Neural cell (in vitro differentiated cells): ENCODE measurements around the gene NOP16. TPM values are rescaled to one million over a fixed set of nuclear protein-coding genes. Genes with fewer than 3 reads are reported as not detected.

Experiments
- H2AFZ ChIP-seq: fragments of 200-600, 300-800 bp; sonication (generic), shearing (Covaris generic); 2 replicates; pipeline ENCODE4 v1.6.0; 2014; ENCODE audit warnings: low read depth, mild to moderate bottlenecking, antibody characterized with exemption, low read length, moderate library complexity
- H3F3A ChIP-seq: fragments of 200-600 bp; shearing (Covaris generic); 2 replicates; pipeline ENCODE4 v1.6.1; 2016; ENCODE audit warnings: mild to moderate bottlenecking, moderate library complexity, mixed read lengths, antibody characterized with exemption, low read length; ENCODE audit not compliant: insufficient read depth, poor library complexity, severe bottlenecking
- H3K27ac ChIP-seq: fragments of 200-600, 300-800 bp; sonication (generic), shearing (Covaris generic); 2 replicates; pipeline ENCODE4 v1.5.1; 2014; ENCODE audit warnings: mild to moderate bottlenecking, low read length, moderate library complexity
- H3K27me3 ChIP-seq: fragments of 300-800, 200-600 bp; sonication (generic), shearing (Covaris generic); 2 replicates; pipeline ENCODE4 v1.6.0; 2014; ENCODE audit warnings: mild to moderate bottlenecking, low read depth, low read length, moderate library complexity; ENCODE audit not compliant: insufficient read depth
- H3K36me3 ChIP-seq: fragments of 300-800, 200-600 bp; sonication (generic), shearing (Covaris generic); 2 replicates; pipeline ENCODE4 v1.5.1; 2014; ENCODE audit warnings: mild to moderate bottlenecking, antibody characterized with exemption, low read length, moderate library complexity; ENCODE audit not compliant: insufficient read depth
- H3K4me2 ChIP-seq: fragments of 300-800, 200-600 bp; sonication (generic), shearing (Covaris generic); 2 replicates; pipeline ENCODE4 v1.6.0; 2014; ENCODE audit warnings: mild to moderate bottlenecking, low read length
- H3K4me3 ChIP-seq: fragments of 300-800, 200-600 bp; sonication (generic), shearing (Covaris generic); 2 replicates; pipeline ENCODE4 v1.5.1; 2014; ENCODE audit warnings: mild to moderate bottlenecking, low read length, moderate library complexity
- H3K79me2 ChIP-seq: fragments of 200-600 bp; shearing (Covaris generic); replicated peaks from 2 replicates; pipeline ENCODE4 v1.6.0; 2014; ENCODE audit warnings: mild to moderate bottlenecking, low read length, moderate library complexity; ENCODE audit not compliant: insufficient read depth
- H3K9ac ChIP-seq: fragments of 300-800, 200-600 bp; sonication (generic), shearing (Covaris generic); 2 replicates; pipeline ENCODE4 v1.6.1; 2016; ENCODE audit warnings: mild to moderate bottlenecking, low read length, mixed read lengths
- H3K9me2 ChIP-seq: fragments of 200-600 bp; shearing (Covaris generic); 2 replicates; pipeline ENCODE4 v1.6.1; 2016; ENCODE audit warnings: mild to moderate bottlenecking, low read length, mixed read lengths; ENCODE audit not compliant: insufficient read depth
- H3K9me3 ChIP-seq: fragments of 200-600, 300-800 bp; sonication (generic), shearing (Covaris generic); 2 replicates; pipeline ENCODE4 v1.6.1; 2016; ENCODE audit warnings: mild to moderate bottlenecking, mixed run types, low read length, moderate library complexity, mixed read lengths
- H4K20me1 ChIP-seq: fragments of 200-600 bp; shearing (Covaris generic); 2 replicates; pipeline ENCODE4 v1.6.1; 2016; ENCODE audit warnings: mild to moderate bottlenecking, mixed run types; ENCODE audit not compliant: insufficient read depth
- EP300 ChIP-seq: fragments of 450-650 bp; conservative IDR thresholded peaks from 2 replicates; pipeline ENCODE4 v1.6.1; 2014; ENCODE audit warnings: antibody characterized with exemption, mild to moderate bottlenecking, moderate library complexity; ENCODE audit not compliant: poor library complexity, severe bottlenecking
- EZH2 ChIP-seq: fragments of 200-600, 300-800 bp; shearing (Covaris generic), sonication (generic); IDR thresholded peaks from 2 replicates; pipeline ENCODE4 v1.6.1; 2014; ENCODE audit warnings: antibody characterized with exemption, low read length, borderline replicate concordance, mild to moderate bottlenecking; ENCODE audit not compliant: insufficient read depth, poor library complexity, severe bottlenecking
- MXI1 ChIP-seq: fragments of 450-650 bp; conservative IDR thresholded peaks from 2 replicates; pipeline ENCODE4 v1.6.1; 2014; ENCODE audit warnings: antibody characterized with exemption, mild to moderate bottlenecking; ENCODE audit not compliant: poor library complexity, severe bottlenecking
- POLR2AphosphoS5 ChIP-seq: IDR thresholded peaks from 2 replicates; pipeline ENCODE4 v1.6.1; 2012
- RAD21 ChIP-seq: fragments of 450-650 bp; conservative IDR thresholded peaks from 2 replicates; pipeline ENCODE4 v1.6.1; 2014; ENCODE audit warnings: antibody characterized with exemption, mild to moderate bottlenecking, moderate library complexity
- SMC3 ChIP-seq: fragments of 450-650 bp; conservative IDR thresholded peaks from 2 replicates; pipeline ENCODE4 v1.6.1; 2014; ENCODE audit warnings: antibody characterized with exemption, mild to moderate bottlenecking, moderate library complexity; ENCODE audit not compliant: poor library complexity
- TAF1 ChIP-seq: IDR thresholded peaks from 2 replicates; pipeline ENCODE4 v1.6.1; 2012; ENCODE audit warnings: low read depth
- polyA plus RNA-seq: library from polyadenylated mRNA; depleted of rRNA; stranded (reverse); fragments of >200 nt; gene quantifications from 2 replicates; pipeline ENCODE4 v1.2.3, GENCODE V29; 2014
- TF ChIP-seq, protein P1 (sequence below): IDR thresholded peaks from 2 replicates; pipeline ENCODE4 v1.6.1; 2012; ENCODE audit warnings: borderline replicate concordance
- TF ChIP-seq, protein P2 (sequence below): fragments of 450-650 bp; IDR thresholded peaks from 2 replicates; pipeline ENCODE4 v1.5.1; 2014; ENCODE audit warnings: antibody characterized with exemption, mild to moderate bottlenecking, moderate library complexity; ENCODE audit not compliant: poor library complexity, severe bottlenecking

Gene NOP16
- polyA plus RNA-seq, 1 donor from 2014 or later, result 23.9 TPM

DNA sequence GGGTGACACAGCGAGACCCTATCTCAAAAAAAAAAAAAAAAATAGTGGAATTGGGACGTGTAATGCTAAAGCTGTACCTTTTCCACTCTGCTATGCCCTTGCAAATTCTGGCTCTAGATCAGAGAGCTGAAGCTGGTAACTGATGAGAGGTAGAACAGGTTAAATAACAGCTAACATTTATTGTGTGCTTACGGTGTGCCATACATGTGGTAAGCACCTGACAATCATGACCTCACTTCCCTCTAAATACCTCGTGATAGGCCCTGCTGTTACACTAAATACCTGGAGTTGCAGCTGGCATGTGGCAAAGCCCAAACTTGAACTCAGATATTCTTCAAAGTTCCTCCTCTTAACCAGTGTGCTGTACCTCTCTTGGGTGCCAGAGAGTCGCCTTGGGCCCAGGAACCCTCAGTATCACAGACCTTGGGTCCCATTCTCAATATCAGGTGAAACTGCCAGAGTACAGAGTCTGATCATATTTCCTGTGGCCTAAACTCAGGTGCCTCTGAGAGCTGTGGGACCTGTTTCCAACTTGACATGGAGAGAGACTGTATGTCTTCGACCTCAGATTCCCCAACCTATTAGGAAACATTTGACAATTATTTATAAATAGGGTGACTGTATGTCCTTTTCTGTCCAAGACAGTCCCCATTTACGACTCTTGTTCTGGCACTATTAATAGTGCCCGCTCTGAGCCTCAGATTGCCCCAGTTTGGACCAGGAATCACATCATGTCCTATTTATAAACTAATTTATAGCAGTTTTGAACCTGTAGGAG is 18.3 kb downstream of the NOP16 start:
- Histone ChIP-seq H3K27ac (no peak overlapping the region), H3K9me2 (no peaks in the 10 kb centered on the region), H3K36me3 (no peaks in the 10 kb centered on the region), H3K4me3 (no peak overlapping the region), H3F3A (no peaks in the 10 kb centered on the region), H2AFZ (no peak overlapping the region), H3K27me3 (no peaks in the 10 kb centered on the region), H3K9me3 (no peaks in the 10 kb centered on the region), H3K79me2 (no peaks in the 10 kb centered on the region), H4K20me1 (no peaks in the 10 kb centered on the region), H3K9ac (no peak overlapping the region), H3K4me2 (no peak overlapping the region)
- TF ChIP-seq, protein P1, sequence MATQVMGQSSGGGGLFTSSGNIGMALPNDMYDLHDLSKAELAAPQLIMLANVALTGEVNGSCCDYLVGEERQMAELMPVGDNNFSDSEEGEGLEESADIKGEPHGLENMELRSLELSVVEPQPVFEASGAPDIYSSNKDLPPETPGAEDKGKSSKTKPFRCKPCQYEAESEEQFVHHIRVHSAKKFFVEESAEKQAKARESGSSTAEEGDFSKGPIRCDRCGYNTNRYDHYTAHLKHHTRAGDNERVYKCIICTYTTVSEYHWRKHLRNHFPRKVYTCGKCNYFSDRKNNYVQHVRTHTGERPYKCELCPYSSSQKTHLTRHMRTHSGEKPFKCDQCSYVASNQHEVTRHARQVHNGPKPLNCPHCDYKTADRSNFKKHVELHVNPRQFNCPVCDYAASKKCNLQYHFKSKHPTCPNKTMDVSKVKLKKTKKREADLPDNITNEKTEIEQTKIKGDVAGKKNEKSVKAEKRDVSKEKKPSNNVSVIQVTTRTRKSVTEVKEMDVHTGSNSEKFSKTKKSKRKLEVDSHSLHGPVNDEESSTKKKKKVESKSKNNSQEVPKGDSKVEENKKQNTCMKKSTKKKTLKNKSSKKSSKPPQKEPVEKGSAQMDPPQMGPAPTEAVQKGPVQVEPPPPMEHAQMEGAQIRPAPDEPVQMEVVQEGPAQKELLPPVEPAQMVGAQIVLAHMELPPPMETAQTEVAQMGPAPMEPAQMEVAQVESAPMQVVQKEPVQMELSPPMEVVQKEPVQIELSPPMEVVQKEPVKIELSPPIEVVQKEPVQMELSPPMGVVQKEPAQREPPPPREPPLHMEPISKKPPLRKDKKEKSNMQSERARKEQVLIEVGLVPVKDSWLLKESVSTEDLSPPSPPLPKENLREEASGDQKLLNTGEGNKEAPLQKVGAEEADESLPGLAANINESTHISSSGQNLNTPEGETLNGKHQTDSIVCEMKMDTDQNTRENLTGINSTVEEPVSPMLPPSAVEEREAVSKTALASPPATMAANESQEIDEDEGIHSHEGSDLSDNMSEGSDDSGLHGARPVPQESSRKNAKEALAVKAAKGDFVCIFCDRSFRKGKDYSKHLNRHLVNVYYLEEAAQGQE, result no peak
- TF ChIP-seq TAF1 (no peak), RAD21 (no peak), POLR2AphosphoS5 (no peak), EZH2 (no peak)
- TF ChIP-seq, protein P2, sequence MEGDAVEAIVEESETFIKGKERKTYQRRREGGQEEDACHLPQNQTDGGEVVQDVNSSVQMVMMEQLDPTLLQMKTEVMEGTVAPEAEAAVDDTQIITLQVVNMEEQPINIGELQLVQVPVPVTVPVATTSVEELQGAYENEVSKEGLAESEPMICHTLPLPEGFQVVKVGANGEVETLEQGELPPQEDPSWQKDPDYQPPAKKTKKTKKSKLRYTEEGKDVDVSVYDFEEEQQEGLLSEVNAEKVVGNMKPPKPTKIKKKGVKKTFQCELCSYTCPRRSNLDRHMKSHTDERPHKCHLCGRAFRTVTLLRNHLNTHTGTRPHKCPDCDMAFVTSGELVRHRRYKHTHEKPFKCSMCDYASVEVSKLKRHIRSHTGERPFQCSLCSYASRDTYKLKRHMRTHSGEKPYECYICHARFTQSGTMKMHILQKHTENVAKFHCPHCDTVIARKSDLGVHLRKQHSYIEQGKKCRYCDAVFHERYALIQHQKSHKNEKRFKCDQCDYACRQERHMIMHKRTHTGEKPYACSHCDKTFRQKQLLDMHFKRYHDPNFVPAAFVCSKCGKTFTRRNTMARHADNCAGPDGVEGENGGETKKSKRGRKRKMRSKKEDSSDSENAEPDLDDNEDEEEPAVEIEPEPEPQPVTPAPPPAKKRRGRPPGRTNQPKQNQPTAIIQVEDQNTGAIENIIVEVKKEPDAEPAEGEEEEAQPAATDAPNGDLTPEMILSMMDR, result no peak

DNA sequence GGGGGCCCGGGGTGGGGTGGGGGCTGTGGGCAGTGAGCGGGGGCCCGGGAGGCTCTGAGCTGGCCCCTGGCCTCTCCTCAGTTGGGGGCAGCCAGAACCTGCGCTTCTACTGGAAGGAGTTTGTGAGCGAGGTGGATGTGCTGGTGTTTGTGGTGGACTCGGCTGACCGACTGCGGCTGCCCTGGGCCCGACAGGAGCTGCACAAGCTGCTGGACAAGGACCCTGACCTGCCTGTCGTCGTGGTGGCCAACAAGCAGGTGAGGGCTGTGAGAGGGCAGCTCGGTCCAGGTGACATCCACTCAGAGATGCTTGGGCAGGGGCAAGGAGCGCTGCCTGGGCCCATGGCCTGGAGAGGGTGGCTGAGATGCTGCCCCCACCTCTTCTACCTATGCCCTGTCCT is 19.7 kb downstream of the NOP16 start:
- H2AFZ ChIP-seq, result no peak overlapping the region
- H3F3A ChIP-seq, result no peaks in the 10 kb centered on the region
- no peak overlapping the region for H3K4me2 ChIP-seq
- no peak overlapping the region for H3K9ac ChIP-seq
- H3K9me2 ChIP-seq, result no peaks in the 10 kb centered on the region
- no peaks in the 10 kb centered on the region for H3K79me2 ChIP-seq
- H3K4me3 ChIP-seq, result no peak overlapping the region
- no peaks in the 10 kb centered on the region for H3K36me3 ChIP-seq
- H3K9me3 ChIP-seq, result no peaks in the 10 kb centered on the region
- H4K20me1 ChIP-seq, result no peaks in the 10 kb centered on the region
- TF ChIP-seq, protein P1, result no peak
- TF ChIP-seq, protein P2, result no peak
- TF ChIP-seq EZH2, result no peak
- TF ChIP-seq TAF1, result no peak
- no peak for TF ChIP-seq RAD21
- no peak for TF ChIP-seq EP300
- no peak for TF ChIP-seq SMC3
- no peak for TF ChIP-seq MXI1
- no peak for TF ChIP-seq POLR2AphosphoS5
- H3K27me3 ChIP-seq, result no peaks in the 10 kb centered on the region
- H3K27ac ChIP-seq, result no peak overlapping the region
